Activated CD4-positive, alpha-beta T cell treated with anti-CD3 and anti-CD28 coated beads, Interleukin-2, amount 10 ng/mL, durations not matched to agents 24 days and 14 days (primary cell): ENCODE results near the gene KRTAP10-11. TPM values are rescaled to one million over a fixed set of nuclear protein-coding genes. Genes with fewer than 3 reads are reported as not detected.
A peak's percentile ranks its signal among the peaks of the same experiment; 100 is the strongest.
"Not testable (repeated sequence)": the region's sequence is repeated elsewhere in the genome, so short reads cannot be mapped to it uniquely, and the experiment has no call there.

Experiments used
- DNase-seq: peaks from one replicate; pipeline ENCODE4 v3.0.0; 2022
- H3K27ac Mint-ChIP-seq: one replicate; pipeline ENCODE4 v1.8.0; 2022; ENCODE audit warnings: mild to moderate bottlenecking, mixed read lengths
- H3K27me3 Mint-ChIP-seq: one replicate; pipeline ENCODE4 v1.8.0; 2022; ENCODE audit warnings: mixed read lengths
- H3K36me3 Mint-ChIP-seq: one replicate; pipeline ENCODE4 v1.8.0; 2022; ENCODE audit warnings: low read depth, mild to moderate bottlenecking, mixed read lengths
- H3K4me1 Mint-ChIP-seq: one replicate; pipeline ENCODE4 v1.8.0; 2021; ENCODE audit warnings: mixed read lengths
- H3K4me3 Mint-ChIP-seq: one replicate; pipeline ENCODE4 v1.8.0; 2022; ENCODE audit warnings: mild to moderate bottlenecking, moderate library complexity, mixed read lengths
- H3K9me3 Mint-ChIP-seq: one replicate; pipeline ENCODE4 v1.8.0; 2021; ENCODE audit warnings: mixed read lengths
- intact Hi-C: fragments of 100-400 bp; cut with micrococcal nuclease; formaldehyde crosslinking; loops from one replicate; pipeline ENCODE4 v1.15.1; 2023
- total RNA-seq: library from RNA; stranded (reverse); gene quantifications from 2 replicates; pipeline ENCODE4 v1.2.3, GENCODE V29; 2022

The KRTAP10-11 gene
- total RNA-seq, 1 donor from 2014 or later = not detected

DNA sequence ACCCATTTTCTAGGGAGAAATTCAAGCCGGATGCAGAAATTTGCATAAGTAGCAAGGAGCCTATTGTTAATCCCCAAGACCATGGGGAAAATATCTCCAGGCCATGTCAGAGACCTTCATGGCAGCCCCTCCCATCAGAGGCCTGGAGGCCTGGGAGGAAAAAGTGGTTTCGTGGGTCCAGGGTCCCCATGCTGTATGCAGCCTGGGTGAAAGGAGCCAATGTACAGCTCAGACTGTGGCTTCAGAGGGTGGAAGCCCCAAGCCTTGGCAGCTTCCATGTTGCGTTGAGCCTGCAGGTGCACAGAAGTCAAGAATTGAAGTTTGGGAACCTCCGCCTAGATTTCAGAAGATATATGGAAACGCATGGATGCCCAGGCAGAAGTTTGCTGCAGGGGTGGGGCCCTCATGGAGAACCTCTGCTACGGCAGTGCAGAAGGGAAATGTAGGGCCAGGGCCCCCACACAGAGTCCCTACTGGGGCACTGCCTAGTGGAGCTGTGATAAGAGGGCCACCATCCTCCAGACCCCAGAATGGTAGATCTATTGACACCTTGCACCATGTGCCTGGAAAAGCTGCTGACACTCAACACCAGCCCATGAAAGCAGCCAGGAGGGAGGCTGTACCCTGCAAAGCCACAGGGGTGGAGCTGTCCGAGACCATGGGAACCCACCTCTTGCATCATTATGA is 35.9 kb upstream of the KRTAP10-11 start:
- not testable (repeated sequence) for H3K36me3 Mint-ChIP-seq, H3K4me1 Mint-ChIP-seq, H3K27ac Mint-ChIP-seq

DNA sequence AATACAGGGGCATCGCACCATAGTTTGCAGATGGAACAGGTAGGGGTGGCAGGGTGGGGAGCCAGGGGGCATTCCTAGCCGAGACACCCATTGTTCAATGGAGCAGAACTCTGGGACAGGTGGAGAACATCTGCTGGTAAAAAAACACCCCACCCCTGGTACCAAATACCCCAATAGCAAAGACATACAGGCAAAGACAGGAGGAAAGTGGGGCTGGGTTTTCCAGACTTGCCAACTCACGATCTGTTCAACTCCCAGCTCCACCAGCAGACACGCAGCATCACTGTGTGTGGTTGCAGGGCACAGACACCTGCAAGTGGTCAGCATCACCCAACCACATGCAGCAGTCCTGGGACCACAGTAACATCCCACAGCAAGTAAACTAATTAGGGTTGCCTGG is 34.7 kb upstream of the KRTAP10-11 start:
- H3K36me3 Mint-ChIP-seq = peaks cover 2% of the 10 kb centered on the region
- H3K9me3 Mint-ChIP-seq = peaks cover 25% of the 10 kb centered on the region
- no peak overlapping the region for H3K4me3 Mint-ChIP-seq
- H3K27me3 Mint-ChIP-seq = peaks cover 5% of the 10 kb centered on the region
- H3K27ac Mint-ChIP-seq = no peak overlapping the region
- no peaks in the 10 kb centered on the region for H3K4me1 Mint-ChIP-seq
- intact Hi-C loops = no loop called here
- DNase-seq = no peak

More for the DNA sequence above, 35.9 kb upstream of the KRTAP10-11 start:
- H3K4me3 Mint-ChIP-seq, intact Hi-C loops, DNase-seq: not testable (repeated sequence)
- H3K27me3 Mint-ChIP-seq = peaks cover 13% of the 10 kb centered on the region
- peaks cover 29% of the 10 kb centered on the region for H3K9me3 Mint-ChIP-seq

DNA sequence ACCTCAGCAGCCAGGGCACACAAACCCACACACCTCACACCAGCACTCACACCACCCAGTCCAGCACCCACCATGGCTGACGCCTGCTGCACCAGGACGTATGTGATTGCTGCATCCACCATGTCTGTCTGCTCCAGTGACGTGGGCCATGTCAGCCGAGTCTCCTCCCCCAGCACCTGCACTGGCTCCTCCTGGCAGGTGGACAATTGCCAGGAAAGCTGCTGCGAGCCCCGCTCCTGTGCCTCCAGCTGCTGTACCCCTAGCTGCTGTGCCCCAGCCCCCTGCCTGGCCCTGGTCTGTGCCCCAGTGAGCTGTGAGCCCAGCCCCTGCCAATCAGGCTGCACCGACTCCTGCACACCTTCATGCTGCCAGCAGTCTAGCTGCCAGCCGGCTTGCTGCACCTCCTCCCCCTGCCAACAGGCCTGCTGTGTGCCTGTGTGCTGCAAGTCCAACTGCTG is 34.2 kb upstream of the KRTAP10-11 start, which contains the start of gene KRTAP10-8:
Gene KRTAP10-8 (plus strand): TSS at position 51 of the 458 bp plus-strand sequence. CDS start 22 bp downstream, at position 73.
- H3K4me1 Mint-ChIP-seq = no peaks in the 10 kb centered on the region
- DNase-seq = no peak
- H3K27ac Mint-ChIP-seq = no peak within 1 kb of the TSS
- H3K36me3 Mint-ChIP-seq = peaks cover 2% of the 10 kb centered on the region
- peaks cover 4% of the 10 kb centered on the region for H3K27me3 Mint-ChIP-seq
- intact Hi-C loops = no loop called here
- peaks cover 25% of the 10 kb centered on the region for H3K9me3 Mint-ChIP-seq
- H3K4me3 Mint-ChIP-seq = no peak within 1 kb of the TSS

DNA sequence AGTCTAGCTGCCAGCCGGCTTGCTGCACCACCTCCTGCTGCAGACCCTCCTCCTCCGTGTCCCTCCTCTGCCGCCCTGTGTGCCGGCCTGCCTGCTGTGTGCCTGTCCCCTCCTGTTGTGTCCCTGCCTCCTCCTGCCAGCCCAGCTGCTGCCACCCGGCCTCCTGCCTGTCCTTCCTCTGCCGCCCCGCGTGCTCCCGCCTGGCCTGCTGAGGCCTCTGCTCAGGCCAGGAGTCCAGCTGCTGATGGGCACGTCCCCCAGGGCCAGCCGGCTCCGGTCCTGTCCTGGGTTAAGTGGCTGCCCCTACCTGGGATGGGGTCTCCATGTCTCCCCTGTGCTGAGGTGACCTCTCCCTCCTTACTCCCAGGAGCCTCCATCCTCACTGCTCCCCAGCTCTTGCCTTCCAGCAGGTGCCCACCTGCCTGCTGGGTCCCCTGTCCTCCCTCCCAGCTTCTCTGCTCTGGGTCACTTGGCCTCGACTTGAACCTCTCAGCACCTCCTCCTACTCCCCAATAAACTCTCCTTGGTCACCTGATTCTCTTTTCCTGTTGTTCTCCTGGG is 33.5 kb upstream of the KRTAP10-11 start:
- Mint-ChIP-seq H3K36me3 (peaks cover 2% of the 10 kb centered on the region), H3K4me3 (no peak overlapping the region), H3K4me1 (no peaks in the 10 kb centered on the region), H3K27ac (no peak overlapping the region), H3K27me3 (peaks cover 2% of the 10 kb centered on the region), H3K9me3 (peaks cover 25% of the 10 kb centered on the region)
- DNase-seq = no peak
- intact Hi-C loops = no loop called here

DNA sequence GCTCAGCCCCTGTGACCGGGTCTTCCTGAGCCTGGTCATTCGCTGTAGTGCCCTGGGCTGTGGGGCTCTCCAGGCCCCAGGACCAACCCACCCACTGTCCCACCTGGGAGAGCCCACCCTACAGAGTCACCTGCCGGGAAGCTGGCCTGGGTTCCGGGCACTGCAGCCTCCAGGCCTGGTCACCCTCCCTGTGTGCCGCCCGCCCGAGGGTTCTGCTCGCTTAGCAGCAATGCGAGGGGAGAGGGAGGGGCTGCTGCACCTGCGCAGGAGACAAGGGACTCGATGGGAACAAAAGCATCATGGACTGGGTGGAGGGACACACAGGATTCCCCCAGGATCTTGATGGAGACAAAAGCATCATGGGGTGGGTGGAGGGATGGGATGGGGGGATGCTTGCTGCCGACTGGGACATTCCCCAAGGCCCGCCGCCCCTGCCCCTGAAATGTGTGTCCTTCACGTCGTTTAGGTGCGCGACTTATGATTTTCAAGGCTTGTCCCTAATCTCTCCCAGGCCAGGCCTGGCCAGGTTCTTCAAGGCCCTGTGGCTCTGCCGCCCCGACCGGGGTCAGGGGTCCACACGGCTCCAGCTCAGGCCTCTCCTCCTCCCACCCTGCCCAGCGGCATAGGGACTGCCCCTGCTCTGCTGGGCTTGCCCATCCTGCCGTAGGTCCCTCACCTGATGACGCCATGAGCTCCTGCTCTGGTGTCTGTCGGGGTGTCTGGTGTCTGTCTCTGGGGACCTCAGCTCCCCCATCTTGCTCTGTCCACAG is 32.6 kb upstream of the KRTAP10-11 start:
- Mint-ChIP-seq H3K27me3 (no peaks in the 10 kb centered on the region), H3K4me1 (peaks cover 5% of the 10 kb centered on the region), H3K9me3 (peaks cover 26% of the 10 kb centered on the region), H3K27ac (no peak overlapping the region), H3K4me3 (no peak overlapping the region), H3K36me3 (peaks cover 4% of the 10 kb centered on the region)
- intact Hi-C loops = no loop called here
- DNase-seq = no peak

DNA sequence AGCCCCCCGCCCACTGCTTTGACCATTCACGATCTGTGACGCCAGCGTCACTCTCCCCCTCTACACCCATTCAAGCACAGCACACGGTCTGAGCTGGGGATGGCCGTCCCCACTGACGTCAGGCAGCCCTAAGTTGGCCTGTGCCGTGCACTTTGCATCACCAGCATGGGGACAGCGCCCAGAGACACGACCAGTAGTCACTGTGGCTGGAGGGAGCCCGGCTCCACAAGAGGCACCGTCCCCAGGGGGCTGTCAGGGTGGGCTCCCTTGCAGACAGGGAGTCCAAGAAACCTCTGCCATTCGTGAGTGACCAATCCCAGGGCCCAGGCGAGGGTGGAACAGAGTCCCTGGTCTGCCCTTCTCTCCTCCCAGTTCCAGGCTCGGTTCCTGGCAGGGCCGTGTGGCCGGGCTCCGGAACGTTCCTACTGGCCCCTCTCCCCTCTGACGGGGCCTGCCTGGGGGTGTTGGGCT is 32.0 kb upstream of the KRTAP10-11 start:
- Mint-ChIP-seq H3K27ac (no peak overlapping the region), H3K27me3 (no peaks in the 10 kb centered on the region), H3K36me3 (peaks cover 8% of the 10 kb centered on the region), H3K4me1 (peaks cover 12% of the 10 kb centered on the region), H3K4me3 (no peak overlapping the region), H3K9me3 (peaks cover 27% of the 10 kb centered on the region)
- no peak for DNase-seq
- intact Hi-C loops = no loop called here

DNA sequence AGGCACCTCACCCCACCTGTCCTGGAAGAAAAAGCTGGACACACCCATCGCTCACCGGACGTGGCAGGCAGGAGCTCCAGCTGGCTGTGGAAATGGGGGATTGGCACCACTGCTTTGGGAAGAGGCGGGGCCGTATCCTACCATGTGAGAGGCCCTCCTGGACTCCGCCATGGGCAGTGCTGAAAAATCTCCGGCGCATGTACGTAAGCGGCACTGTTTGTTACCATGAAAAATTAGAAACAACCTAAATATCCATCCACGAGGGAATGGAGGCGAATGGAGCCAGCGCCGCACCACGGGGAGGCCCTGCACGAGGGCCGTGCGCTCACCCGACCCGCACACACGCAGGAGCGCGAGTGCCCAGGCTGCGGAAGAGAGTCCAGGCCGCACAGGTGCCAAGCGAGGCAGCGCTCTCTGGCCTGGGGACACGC is 31.2 kb upstream of the KRTAP10-11 start:
- Mint-ChIP-seq H3K4me3 (no peak overlapping the region), H3K9me3 (peaks cover 26% of the 10 kb centered on the region), H3K4me1 (peaks cover 17% of the 10 kb centered on the region), H3K27ac (no peak overlapping the region), H3K27me3 (no peaks in the 10 kb centered on the region), H3K36me3 (peaks cover 15% of the 10 kb centered on the region)
- no peak for DNase-seq
- intact Hi-C loops = no loop called here

DNA sequence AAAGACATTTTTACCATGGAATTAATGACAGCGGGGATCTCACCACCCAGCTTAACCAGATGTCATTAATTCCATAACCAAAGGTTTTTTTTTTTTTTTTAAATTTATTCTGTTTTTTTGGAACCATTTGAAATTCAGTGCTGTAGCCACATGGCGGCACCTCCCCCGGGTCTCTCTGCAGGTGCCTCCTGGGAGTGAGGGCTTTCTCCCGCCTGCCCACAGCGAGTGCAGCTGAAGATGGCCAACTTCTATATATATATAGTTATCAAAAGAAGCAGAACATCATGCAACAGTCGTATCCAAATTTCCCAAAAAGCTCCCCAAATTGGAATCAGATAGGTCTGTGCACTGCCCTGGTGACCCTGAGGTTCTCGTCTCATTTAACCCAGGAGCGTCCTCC is 30.7 kb upstream of the KRTAP10-11 start:
- H3K27me3 Mint-ChIP-seq = no peaks in the 10 kb centered on the region
- no peak for DNase-seq
- H3K36me3 Mint-ChIP-seq = peaks cover 18% of the 10 kb centered on the region
- H3K27ac Mint-ChIP-seq = no peak overlapping the region
- peaks cover 26% of the 10 kb centered on the region for H3K9me3 Mint-ChIP-seq
- no peak overlapping the region for H3K4me3 Mint-ChIP-seq
- peaks cover 17% of the 10 kb centered on the region for H3K4me1 Mint-ChIP-seq
- intact Hi-C loops = no loop called here

DNA sequence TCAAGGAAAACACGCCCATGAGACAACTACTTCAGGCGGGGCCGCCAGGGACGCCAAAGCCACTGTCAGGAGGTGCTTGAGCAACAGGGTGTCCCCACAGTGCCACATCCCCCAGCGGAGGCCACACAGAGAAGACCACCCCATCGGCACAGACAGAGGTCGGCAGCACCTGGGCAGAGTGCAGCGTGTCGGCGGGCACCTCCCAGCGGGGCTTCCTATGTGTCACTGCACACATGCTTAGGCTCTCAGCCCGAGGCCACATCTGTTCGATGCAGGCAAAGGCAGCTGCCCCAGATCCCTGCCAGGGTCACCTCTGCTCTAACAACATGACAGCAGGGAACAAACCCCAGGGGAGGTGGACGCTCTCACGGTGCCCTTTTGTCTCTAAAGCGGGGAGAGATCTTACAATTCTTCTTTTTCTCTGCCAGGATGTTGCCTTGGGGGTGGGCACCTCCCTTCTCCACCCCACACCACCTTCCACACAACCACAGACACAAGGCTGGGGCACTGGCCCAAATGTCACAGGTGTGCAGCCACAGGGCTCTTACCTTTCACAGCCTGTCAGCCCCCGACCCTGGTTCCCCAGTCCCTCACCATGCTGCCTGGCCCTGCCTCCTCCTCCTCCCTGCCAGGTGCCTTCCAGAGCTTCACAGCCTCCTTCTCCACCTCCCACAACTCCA is 30.2 kb upstream of the KRTAP10-11 start:
- H3K27ac Mint-ChIP-seq = no peak overlapping the region
- intact Hi-C loops = no loop called here

DNA sequence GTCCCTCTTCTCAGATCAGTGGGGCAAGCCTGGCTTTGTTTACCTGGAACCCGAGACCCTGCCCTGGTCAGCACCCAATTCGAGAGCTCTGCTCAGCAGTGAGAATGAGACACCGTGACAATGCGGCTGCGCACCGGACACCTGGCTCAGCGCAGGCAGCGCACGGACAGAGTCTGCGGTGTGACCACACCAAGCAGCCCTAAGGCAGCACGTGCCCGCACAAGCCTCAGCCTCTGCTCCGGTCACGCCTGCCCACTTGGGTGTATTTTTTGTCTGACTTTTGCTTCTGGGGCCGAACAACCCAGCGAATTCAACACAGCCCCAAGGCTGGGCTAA is 29.7 kb upstream of the KRTAP10-11 start:
- no peak for DNase-seq
- no peak overlapping the region for H3K4me3 Mint-ChIP-seq

More for the DNA sequence above, 30.2 kb upstream of the KRTAP10-11 start:
- peaks cover 22% of the 10 kb centered on the region for H3K36me3 Mint-ChIP-seq
- H3K9me3 Mint-ChIP-seq = peaks cover 27% of the 10 kb centered on the region
- H3K4me1 Mint-ChIP-seq = peaks cover 17% of the 10 kb centered on the region
- H3K4me3 Mint-ChIP-seq = no peak overlapping the region
- no peak for DNase-seq
- H3K27me3 Mint-ChIP-seq = no peaks in the 10 kb centered on the region

DNA sequence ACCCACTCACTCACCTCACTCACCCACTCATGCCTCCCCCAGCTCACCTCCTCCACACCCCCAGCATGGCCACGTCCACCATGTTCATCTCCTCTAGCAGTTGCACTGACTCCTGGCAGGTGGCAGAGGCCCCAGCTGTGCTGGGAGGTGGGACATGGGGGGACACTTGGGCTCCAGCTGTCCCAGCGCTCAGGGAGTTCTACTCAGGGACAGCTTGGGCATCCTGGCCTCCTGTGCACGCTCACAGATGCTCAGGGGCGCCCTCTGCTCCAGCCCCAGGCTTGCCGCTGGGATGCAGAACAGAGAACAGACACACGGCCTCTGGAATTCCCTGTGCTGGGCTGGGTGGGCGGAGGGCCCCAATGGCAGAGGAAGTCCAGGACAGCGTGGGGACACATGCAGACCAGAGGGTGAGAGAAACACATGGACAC is 29.1 kb upstream of the KRTAP10-11 start:
- H3K36me3 Mint-ChIP-seq = peaks cover 22% of the 10 kb centered on the region
- H3K27me3 Mint-ChIP-seq = no peaks in the 10 kb centered on the region
- peaks cover 17% of the 10 kb centered on the region for H3K4me1 Mint-ChIP-seq
- DNase-seq = no peak
- H3K4me3 Mint-ChIP-seq = no peak overlapping the region
- H3K9me3 Mint-ChIP-seq = peaks cover 22% of the 10 kb centered on the region
- intact Hi-C loops = no loop called here
- H3K27ac Mint-ChIP-seq = no peak overlapping the region

More for the DNA sequence above, 29.7 kb upstream of the KRTAP10-11 start:
- Mint-ChIP-seq H3K36me3 (peaks cover 22% of the 10 kb centered on the region), H3K27ac (no peak overlapping the region), H3K4me1 (peaks cover 17% of the 10 kb centered on the region), H3K27me3 (no peaks in the 10 kb centered on the region), H3K9me3 (peaks cover 22% of the 10 kb centered on the region)
- intact Hi-C loops = no loop called here

DNA sequence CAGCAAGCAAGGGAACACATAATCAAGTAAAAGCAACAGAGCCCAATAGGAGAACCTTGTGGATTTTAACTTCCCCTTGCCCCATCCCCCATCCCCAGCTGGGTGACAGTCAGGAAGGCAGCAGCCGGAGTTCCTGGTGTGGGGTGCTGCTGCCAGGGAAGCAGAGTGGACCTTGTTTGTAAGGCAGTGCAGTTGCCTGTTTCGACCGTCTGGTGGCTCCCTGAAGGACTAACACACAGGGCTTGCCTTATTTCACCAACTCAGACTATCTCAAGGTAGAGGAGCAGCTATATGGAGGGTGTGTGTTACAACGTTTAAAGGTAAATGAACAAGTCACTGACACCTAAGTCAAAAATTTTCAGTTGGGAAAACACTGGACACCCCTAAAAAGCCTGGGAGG is 27.7 kb upstream of the KRTAP10-11 start:
- peaks cover 23% of the 10 kb centered on the region for H3K36me3 Mint-ChIP-seq
- intact Hi-C loops = no loop called here
- DNase-seq = no peak
- peaks cover 2% of the 10 kb centered on the region for H3K27me3 Mint-ChIP-seq
- peaks cover 17% of the 10 kb centered on the region for H3K4me1 Mint-ChIP-seq
- H3K9me3 Mint-ChIP-seq = peaks cover 30% of the 10 kb centered on the region
- H3K4me3 Mint-ChIP-seq = peak overlapping the region; percentile 60
- H3K27ac Mint-ChIP-seq = peak overlapping the region; percentile 87

DNA sequence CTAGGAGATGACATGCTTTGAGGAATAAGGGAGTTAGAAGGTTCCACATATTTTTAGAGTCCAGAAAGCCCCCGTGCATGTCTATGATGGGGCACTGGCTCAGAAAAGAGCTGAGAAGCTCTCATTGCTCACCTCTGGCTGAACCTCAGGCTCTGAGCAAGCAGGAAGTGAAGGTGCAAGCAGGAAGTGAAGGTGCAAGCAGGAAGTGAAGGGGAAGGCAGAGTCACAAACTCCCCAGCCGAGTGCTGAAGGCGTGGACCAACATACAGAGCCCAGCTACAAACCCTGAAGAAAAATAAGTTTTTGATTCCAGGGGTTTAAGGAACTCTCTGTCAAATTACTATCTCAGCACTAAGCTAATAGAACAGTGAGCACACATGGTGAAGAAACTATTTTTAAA is 27.3 kb upstream of the KRTAP10-11 start:
- H3K9me3 Mint-ChIP-seq = peaks cover 34% of the 10 kb centered on the region
- peaks cover 2% of the 10 kb centered on the region for H3K27me3 Mint-ChIP-seq
- H3K36me3 Mint-ChIP-seq = peaks cover 25% of the 10 kb centered on the region
- peak overlapping the region; percentile 60 for H3K4me3 Mint-ChIP-seq
- peak overlapping the region; percentile 87 for H3K27ac Mint-ChIP-seq
- intact Hi-C loops = no loop called here
- H3K4me1 Mint-ChIP-seq = peaks cover 17% of the 10 kb centered on the region
- peak; percentile 84 for DNase-seq
